Measurements from ENCODE around the gene GPR153.

The GPR153 gene

DNA sequence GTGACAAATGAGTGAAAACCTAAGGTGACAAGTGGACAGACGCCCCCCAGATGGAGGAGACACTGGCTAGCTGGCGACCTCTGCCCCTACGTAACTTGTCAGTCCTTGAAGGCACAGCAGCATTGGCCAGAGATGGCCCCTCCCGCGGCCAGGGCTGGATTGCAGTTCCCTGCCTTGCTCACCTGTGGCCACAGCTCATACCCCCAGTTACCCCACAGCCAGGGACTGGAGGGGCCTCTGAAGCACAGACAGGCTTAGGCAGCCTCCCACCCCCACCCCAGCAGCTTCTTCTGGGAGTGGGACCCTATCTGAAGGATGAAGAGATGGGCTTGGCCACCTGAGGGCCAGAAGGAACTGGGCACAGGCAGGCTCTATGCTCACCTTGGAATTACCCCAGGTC is 13.2 kb downstream of the GPR153 start:
- no peak for DNase-seq

DNA sequence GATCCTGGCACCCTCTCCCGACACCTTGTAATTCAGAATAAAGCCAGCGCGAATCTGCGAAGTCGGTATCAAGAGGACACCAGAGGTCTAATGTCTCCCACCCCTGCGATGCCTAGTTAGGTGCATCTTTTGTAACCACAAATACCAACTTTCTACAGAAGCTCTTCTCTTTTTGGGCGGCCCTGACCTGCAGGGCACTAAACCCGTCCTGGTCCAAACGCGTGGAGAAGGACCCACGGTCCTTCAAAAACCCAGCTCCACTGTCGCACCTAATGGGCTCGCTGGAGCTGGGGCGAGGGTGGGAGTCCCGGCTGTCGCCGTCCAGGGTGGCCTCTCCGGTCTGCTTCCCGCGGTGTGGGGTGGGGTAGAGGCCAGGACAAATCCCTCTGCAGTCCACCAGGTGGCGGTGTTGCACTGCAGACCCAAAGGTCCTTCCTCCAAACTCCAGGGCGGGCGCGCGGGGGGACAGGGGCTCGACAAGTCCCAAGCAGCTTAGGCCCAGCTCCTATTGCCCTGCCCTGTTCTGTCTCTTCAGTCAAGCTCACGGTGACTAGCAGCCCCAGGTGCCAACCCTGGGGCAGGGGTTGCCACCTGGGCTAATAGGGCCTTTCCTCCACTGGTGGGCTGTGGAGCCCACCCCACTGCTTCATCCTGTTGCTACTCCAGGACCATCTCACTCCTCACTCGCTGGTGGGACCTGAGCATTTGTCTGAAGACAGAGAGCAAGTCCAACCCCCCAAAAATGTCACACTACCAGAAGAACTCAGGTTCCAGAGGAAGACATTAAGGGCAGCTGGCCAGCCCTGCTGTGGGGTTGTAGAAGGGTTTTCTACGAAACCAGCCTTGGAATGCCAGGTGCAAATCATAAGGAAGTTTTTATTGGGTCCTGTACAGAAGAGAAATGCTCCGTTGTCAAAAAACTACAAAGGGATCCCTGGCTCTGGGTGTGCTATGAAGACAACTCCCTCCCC is 14.1 kb downstream of the GPR153 start:
- DNase-seq = peak; percentile 75 to 79

DNA sequence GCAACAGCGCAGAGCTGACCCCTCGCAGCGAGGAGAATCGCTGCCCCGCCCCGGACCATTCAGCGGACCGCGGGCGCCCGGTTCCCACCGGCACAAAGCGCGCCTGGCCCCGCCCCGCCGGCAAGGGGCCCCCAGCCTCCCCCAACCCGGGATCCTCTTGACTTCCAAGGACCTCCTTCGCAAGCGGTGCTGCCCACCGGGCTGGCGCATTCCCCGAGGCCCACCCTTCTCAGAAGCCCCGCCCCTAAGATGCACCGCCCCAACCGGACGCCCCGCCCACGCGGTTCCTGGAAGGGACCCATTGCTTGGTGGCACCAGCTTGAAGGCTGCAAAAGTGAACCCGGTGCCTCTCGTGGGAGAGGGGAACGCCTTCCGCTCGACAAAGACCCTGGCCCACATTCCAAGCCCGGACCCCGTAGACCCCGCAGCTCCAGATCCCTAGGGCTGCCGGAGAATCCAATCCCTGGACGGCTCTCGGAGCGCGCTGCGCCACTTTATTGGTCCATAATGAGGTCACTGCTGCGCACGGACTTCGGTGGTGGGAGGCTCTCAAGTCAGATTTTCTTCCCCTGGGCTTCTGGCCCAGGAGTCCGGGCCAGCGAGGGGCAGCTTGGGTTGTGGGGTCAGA is 14.9 kb downstream of the GPR153 start:
- peak; percentile 26 to 41 for DNase-seq

DNA sequence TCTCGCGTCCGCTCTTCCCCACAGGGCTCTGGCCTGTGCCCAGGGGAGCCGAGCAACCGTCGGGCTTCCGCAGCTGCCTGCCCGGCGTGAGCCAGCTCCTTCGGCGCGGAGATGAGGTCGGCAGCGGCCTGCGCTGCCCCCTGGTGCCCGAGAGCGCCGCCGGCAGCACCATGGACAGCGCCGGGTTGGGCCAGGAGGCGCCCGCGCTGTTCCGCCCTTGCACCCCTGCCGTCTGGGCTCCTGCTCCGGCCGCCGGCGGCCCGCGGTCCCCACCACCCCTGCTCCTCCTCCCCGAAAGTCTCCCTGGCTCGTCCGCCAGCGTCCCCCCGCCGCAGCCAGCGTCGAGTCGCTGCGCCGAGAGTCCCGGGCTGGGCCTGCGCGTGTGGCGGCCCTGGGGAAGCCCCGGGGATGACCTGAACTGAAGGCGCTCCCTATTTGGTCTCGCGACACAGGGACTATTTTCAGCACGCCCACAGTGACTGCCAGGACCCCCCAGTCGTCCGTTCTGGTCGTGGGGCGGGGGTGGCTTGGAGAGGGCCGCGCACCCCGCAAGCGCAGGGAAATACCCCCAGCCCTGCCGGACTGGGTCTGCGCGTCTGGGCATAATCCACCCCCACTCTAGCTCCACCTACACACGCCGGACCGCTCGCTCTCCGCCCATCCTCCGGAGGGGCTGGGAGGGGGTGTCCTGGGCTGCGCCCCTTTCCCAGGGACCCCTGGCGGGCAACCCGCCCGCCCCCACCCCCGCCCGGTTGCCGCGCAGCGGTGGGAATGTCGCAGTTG is 15.6 kb downstream of the GPR153 start:
- DNase-seq = peak; percentile 76 to 81

DNA sequence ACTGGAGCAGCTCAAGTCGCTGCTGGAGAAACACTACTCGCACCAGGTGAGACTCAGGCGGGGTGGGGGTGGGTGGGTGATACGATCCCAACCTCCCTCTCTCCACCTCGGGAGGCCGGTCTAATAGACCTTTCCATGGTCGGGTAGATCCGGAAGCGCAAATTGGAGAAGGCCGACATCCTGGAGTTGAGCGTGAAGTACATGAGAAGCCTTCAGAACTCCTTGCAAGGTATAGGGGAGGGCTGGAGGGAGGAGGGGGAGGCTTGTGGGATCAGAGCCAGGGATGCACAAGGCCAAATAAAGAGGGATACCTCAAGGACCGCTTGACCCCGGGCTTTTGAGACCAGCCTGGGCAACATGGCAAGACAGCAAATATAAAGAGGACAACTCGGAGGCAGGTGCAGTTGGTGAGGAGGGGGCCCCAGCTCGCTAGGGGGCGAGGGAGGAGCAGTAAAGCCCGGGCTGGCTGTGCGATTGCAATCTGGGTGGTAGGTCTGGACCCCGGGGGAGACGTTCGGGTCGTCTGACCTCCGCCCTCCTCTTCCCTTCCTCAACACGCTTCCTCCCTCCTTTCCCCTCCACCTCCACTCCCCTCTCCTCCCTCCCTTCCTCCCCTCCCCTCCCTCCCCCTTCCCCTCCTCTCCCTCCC is 16.4 kb downstream of the GPR153 start:
- no peak for DNase-seq

DNA sequence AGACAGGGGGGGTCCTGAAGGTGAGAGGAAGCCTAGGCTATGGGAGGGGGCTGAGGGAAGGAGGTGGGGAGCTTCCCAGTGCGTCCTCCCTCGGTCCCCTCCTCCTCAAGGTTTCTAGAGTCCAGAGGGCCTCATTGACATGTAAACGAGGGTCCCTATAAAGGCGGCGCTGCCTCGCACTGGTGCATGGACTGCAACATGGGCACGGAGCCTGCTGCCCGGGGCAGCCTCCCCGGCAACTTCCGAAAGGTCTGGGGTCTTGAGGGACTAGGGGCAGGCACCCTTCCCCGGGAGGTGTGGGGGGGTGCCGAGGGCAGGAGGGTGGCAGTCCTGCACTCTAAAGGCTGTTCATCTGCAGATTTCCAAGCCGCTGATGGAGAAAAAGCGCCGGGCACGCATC is 16.9 kb downstream of the GPR153 start, which contains the start of gene HES3:
Gene HES3 (plus strand): TSS at position 187 of the 400 bp plus-strand sequence. CDS start 187 bp downstream, at position 374.
- no peak for DNase-seq

DNA sequence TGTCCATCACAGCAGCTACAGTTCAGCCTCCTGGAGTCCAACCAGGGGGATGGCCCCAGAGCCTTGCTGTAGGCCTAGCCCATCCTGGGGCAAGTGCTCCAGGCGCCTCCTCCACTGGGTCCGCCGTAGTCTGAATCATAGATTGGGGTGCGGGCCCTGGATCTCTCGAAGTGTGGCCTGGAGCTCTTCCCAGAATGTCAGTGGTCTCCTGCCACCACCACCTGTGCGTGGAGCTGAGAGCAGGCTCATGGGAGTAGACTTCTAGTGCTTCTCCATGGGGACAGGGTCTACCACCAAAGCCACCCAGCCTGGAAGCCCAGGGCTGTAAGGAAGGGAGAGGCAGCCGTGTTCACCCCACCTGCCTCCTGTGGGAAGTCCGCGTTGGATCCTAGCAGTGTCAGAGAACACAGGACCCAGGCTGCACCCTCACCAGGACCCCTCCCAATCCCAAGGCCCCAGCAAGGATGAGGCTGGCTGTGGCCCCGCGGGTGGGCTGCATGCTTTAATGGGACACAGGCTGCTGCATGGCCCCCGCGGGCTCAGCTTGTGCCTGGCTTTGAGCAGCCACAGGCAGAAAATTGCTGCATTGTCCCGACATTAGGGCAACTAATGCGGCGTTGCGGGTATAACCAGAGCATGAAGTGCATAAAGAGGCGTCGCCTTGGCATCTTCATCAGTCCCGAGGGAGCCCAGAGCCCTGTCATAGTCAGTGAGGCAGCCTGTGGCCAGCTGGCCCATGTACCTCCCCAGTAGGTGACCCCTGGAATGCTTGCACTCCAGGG is 17.7 kb downstream of the GPR153 start:
- no peak for DNase-seq

DNA sequence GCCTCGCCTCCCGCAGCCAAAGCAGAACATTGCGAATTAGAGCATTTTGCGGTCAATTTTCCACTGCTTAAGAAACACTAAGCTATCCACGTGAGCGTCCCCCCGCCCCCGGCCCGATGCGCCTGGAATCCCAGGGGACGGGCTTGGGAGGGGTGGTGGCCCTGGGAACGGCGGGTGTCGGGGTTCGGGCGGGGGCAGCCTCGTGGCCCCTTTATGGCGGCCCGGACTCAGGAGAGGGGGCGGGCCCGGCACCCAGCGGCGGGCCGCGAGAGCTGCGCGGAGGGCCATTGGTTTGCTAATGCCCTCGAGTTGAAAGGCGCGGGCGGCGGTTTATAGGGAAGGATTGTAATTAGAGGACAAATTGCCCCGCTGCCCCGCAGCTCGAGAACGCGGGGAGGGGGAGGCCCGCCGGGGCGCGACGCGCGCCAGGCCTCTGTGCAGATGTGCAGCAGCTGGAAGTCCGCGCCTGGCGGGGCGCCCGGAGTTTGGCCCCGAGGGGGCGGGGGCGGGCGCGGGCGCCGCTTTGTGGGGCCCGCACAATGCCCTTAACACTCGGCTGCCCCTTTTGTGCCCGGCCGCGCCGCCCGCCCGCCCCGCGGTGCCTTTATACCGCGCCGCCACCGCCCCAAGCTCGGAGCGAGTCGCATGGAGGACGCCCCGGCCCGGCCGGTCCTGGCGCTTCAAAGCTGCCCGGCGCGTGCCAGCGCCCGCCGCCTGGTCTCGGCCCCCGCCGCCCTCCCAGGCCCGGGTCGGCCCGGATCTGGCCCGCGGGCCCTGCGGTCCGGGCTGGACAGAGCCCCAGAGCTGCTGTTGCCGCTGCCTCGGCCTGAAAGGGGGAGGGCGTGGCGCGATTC is 18.8 kb downstream of the GPR153 start:
- no peak for DNase-seq

DNA sequence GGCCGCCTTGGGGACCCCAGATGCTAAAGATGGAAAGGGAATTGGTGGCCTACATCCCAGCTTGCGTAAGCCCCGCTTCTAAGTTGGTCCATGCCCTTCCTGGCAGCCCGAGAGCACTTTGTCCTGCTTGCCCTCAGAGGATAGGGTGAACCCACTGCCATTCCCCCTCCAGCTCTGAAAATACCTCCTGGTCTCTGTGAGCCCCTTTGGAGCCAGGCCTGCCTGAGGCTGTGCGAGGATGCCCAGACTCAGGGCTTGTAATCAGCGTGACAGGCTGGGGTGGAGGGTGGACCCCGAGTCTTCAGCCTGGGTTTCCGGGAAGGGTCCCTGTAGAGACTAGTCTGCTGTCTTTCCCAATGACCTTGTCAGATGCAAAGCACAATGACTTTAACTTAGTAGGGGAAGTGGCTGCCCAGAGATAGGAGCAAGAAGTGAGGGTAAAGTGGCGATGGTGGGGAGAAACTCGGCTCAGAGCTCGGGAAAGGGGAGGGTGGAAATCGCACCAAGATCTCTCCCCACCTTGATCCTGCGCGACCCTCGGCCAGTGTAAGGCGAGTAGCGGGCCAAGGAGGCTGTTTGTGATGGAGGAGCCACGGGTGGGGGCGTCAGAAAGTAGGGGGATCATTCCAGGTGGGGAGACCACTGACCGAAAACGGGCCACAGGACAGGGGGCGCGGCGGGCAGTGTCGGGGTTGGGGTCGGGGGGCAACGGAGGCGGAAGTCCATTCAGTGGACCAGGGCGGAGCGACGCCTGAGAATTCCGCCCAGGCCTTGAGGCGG is 19.6 kb downstream of the GPR153 start:
- DNase-seq = no peak

DNA sequence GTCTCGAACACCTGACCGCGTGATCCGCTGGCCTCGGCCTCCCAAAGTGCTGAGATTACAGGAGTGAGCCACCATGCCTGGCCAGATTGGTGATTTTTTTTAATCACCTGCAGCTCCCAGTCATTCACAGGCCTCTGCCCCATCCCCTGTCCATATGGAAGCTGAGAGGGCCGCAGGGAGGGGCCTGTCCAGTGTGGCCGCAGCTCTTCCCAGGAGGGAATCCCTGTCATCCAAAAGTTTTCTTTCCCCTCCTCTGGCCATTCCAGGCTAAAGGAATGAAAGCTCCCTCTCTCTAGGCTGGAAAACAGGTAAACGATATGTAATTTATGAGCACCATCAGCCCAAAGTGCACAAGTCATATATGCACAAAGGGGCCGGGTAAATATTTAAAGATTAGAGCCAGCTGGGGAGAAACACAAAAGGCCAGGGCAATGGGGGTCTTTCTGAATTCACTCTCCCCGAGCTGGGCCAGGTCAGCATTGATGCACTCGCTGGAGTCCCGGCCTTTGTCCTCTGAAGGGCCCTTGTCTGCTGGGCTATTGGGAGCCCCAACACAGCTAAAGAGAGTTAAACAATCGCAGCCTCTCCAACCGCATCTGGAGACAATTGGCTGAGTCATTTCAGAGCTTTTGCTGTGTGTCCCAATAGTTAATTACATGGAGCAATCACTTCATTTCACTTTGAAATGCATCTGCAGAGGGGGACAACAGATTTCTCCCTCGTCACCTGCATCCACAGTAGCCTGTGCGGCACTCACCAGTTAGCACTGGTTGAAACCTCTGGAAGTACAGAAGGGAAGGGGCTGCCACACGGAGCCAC is 20.7 kb downstream of the GPR153 start:
- DNase-seq = no peak

DNA sequence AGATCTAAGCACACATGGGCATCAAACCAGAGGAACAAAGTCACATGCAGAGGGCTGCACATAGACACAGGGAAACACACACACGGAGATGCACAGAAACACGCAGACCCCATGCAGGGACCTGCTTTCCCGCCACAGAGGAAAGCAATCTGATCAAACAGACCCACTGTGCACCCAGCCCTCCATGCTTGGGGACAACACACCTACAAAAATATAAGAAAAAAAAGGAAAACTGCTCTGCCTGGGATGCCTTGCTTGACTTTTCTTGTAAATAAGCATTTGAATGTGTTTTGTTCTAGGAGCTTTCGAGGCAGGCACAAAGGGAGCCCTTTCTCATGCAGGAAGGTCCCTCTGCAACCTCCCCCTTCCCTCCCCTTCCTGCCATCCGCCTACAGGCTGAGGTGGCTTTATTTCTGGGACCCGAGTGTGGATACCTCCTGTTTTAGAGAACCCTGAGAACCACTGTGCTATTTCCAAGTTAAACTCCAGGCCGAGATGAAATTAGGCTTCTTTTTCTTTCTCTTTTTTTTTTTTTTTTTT is 21.6 kb downstream of the GPR153 start:
- no peak for DNase-seq

DNA sequence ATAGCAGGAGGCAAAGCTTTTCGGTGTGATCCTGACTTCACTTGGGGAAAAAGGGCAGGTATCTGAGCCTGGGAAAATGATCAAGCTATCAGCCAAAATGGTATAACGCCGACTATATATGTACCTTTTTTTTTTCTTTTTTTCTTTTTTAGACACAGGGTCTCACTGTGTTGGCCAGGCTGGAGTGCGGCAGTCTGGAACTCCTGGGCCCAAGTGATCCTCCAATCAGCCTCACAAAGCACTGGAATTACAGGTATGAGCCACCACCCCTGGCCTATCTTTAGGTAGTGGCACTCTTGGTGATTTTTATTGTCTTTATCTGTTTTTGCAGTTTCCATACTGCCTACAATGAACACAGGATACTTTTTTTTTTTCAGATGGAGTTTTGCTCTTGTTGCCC is 23.8 kb downstream of the GPR153 start:
- DNase-seq = no peak

DNA sequence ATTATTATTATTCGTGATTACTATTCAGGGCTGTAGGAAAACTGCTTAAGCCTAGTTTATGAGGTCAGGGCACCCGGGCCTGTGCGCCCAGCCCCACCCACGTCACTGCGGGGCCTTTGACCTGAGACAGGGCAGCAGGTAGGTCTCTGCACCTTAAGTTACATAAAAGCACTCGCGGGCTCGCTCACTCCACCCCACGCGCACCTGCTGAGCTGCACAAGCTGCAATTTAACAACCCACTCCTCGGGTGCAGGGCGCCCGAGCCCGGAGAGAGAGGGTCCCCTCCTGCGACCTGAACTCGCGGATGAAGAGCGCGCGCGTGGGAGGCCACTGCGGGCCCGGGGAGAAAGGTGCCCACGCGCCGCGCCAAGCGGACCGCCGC is 25.6 kb downstream of the GPR153 start:
- DNase-seq = no peak

DNA sequence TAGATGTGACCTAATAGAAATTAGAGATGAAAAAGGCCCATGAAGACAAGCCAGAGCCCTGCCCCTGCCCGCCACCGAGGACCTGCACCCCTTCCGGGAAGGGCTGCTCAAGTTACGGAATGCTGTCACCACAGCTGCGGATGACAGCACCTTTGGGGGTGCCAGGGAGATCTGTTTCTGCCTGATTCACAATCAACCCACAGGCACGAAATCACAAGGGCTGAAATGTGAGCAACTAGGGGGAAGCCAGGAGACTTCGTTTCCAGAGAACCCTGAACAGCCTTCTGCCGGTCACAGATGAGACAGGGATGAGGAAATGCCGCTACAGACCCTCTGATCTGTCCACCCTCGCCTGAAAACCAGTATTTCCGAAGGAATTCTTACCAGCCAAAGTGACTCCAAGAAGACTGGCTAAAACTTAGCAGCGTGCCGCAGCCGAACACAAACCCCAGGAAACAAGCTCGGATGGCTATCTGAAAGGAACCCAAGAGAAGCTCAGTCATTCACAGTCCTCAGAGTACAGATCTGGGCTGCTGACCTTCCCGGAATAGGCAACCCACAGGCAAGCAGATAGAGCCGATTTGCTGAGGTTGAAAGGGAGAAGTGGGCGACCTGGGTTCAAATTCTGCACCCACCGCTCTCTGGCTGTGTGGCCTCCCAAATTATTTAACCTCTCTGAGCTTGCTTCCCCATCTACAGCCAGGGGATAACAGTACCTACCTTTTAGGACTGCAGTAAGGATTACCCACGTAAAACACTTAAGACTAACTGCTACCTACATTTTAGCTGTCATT is 26.2 kb downstream of the GPR153 start:
- DNase-seq = no peak

DNA sequence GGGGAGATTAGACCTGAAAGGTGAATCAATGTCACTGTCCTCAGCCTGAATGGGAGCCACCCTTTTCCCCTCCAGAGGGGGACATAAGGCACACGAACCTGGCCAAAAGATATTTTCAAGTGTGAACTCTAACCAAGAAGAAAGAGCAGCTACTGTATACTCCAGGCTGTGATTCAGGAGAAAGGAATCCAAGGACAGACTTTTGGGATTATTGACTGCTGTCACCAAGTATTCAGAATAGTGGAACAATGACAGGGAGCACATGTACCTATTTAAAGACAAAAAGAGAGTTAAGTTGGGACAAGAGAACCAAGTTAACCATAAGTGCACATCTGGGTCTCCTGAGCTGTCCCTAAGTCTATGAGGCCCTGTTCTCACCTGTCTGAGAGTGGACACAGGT is 27.5 kb downstream of the GPR153 start:
- DNase-seq = no peak

DNA sequence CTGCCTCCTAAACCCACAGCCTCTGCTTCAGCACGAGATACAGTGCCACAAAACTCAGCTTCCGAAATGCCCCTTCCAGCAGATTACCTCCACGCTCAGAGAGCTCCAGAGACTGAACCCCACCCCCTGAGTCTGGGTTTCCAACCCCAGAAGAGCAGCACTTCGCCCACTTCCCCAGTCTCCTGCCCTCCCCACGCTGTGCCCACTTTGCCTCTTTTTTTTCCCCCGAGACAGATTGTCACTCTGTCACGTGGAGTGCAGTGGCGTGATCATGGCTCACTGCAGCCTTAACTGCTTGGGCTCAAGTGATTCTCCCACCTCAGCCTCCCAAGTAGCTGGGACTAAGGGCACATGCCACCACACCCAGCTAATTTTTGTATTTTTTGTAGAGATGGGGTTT is 35.2 kb downstream of the GPR153 start:
- no peak for DNase-seq

DNA sequence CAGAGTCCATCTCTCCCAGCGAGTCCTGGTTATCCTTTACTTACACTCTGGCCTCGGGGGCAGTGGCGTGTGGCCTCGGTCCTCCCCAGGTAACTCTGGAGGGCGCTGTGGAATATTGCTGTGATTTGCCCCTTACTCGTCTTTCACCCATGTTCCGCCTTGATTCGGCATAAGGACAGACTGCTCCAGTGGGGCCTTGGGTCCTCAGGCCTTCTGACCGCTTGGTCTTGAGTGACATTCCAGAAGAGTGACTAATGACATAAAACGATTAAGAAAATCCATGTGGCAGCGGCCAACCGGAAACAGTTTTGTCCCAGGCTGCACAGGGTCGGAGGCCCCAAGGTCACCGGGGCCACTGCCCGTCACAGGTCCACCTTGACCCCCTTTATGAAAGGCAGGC is 36.2 kb downstream of the GPR153 start:
- no peak for DNase-seq

DNA sequence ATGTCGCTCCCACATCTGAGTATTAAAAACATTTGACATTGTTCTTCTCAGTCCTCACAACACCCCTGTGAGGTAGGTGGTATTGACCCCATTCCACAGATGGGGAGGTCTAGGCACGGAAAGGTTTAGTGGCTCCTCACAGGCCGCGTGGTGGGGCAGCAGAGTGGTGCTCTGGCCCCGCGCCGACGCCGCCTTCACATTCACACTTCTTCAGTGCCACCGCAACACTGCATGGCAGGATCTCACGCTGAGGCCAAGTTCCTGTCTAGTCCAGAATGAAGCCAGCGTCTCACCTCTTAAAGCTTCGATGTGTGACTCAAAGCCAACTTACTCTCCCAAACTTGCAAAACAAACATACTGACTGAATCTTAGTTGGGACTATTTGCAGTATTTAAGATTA is 37.3 kb downstream of the GPR153 start:
- DNase-seq = no peak

All from CD4-positive, alpha-beta T cell treated with Interleukin-1 beta for 1 hour (primary cell).